HEK293 (cell line): Measurements from ENCODE around the gene COMMD3.
A peak's percentile ranks its signal among the peaks of the same experiment; 100 is the strongest.

Experiments used
- CTCF ChIP-seq: fragments of 450-650 bp; formaldehyde crosslinking; IDR thresholded peaks from 2 replicates; pipeline ENCODE4 v1.5.1; 2016; ENCODE audit warnings: missing biosample characterization, missing genetic modification characterization
- OSR2 ChIP-seq: fragments of 450-650 bp; formaldehyde crosslinking; IDR thresholded peaks from 2 replicates; pipeline ENCODE4 v1.5.1; 2016; ENCODE audit warnings: missing biosample characterization, missing genetic modification characterization
- PATZ1 ChIP-seq: fragments of 450-650 bp; formaldehyde crosslinking; IDR thresholded peaks from 2 replicates; pipeline ENCODE4 v1.5.1; 2016; ENCODE audit warnings: missing biosample characterization, missing genetic modification characterization
- ZBTB44 ChIP-seq: fragments of 450-650 bp; IDR thresholded peaks from 2 replicates; pipeline ENCODE4 v1.5.1; 2018; ENCODE audit warnings: missing biosample characterization, mild to moderate bottlenecking, missing genetic modification characterization
- ZBTB8A ChIP-seq: fragments of 450-650 bp; formaldehyde crosslinking; IDR thresholded peaks from 2 replicates; pipeline ENCODE4 v1.5.1; 2016; ENCODE audit warnings: missing biosample characterization, missing genetic modification characterization
- ZNF10 ChIP-seq: fragments of 450-650 bp; formaldehyde crosslinking; IDR thresholded peaks from 2 replicates; pipeline ENCODE4 v1.5.1; 2017; ENCODE audit warnings: missing biosample characterization, missing genetic modification characterization
- ZNF114 ChIP-seq: fragments of 450-650 bp; formaldehyde crosslinking; IDR thresholded peaks from 2 replicates; pipeline ENCODE4 v1.5.0; 2017; ENCODE audit warnings: missing biosample characterization, missing genetic modification characterization
- ZNF18 ChIP-seq: fragments of 450-650 bp; formaldehyde crosslinking; IDR thresholded peaks from 2 replicates; pipeline ENCODE4 v1.5.1; 2016; ENCODE audit warnings: missing biosample characterization, missing genetic modification characterization
- ZNF280C ChIP-seq: fragments of 450-650 bp; formaldehyde crosslinking; IDR thresholded peaks from 2 replicates; pipeline ENCODE4 v1.5.1; 2016; ENCODE audit warnings: missing biosample characterization, missing genetic modification characterization
- ZNF449 ChIP-seq: fragments of 450-650 bp; formaldehyde crosslinking; IDR thresholded peaks from 2 replicates; pipeline ENCODE4 v1.5.1; 2017; ENCODE audit warnings: missing biosample characterization, mild to moderate bottlenecking, missing genetic modification characterization, moderate library complexity
- ZNF518A ChIP-seq: fragments of 450-650 bp; formaldehyde crosslinking; conservative IDR thresholded peaks from 2 replicates; pipeline ENCODE4 v1.5.1; 2016; ENCODE audit warnings: low read depth, missing biosample characterization, missing genetic modification characterization
- ZNF76 ChIP-seq: fragments of 450-650 bp; formaldehyde crosslinking; IDR thresholded peaks from 2 replicates; pipeline ENCODE4; 2016; ENCODE audit warnings: low read depth, missing biosample characterization, missing genetic modification characterization, borderline replicate concordance
- ZNF785 ChIP-seq: fragments of 450-650 bp; formaldehyde crosslinking; IDR thresholded peaks from 2 replicates; pipeline ENCODE4 v1.5.1; 2016; ENCODE audit warnings: missing biosample characterization, missing genetic modification characterization

COMMD3 gene

GRCh38 chr10:22314852-22315251 is 1.3 kb upstream of the COMMD3 start (continued):
- TF ChIP-seq PATZ1 (tag by site-specific recombination) (no peak), ZBTB8A (tag by site-specific recombination) (0 out of 2 replicates have a peak, but pooled peaks have one; percentile 29), ZNF449 (tag by site-specific recombination) (no peak), ZNF518A (tag by site-specific recombination) (no peak), ZNF18 (tag by site-specific recombination) (0 out of 2 replicates have a peak, but pooled peaks have one; percentile 30), ZNF76 (no peak), ZNF10 (tag by site-specific recombination) (peak; percentile 89), ZNF785 (tag by site-specific recombination) (no peak), OSR2 (tag by site-specific recombination) (peak; percentile 76), ZNF114 (tag by site-specific recombination) (no peak), ZBTB44 (tag by site-specific recombination) (no peak), ZNF280C (no peak), CTCF (tag by site-specific recombination) (no peak)
